ENCODE data around the gene LENEP.

LENEP gene

GRCh38 chr1:154993572-154994268 lies at the start of gene LENEP:
Gene LENEP (plus strand): TSS chr1:154993586. CDS start chr1:154993608, 22 bp downstream.
- no peak for DNase-seq (ENCODE audit: low spot score)

GRCh38 chr1:154943649-154944400 lies 49.6 kb upstream of the LENEP start:
- DNase-seq (ENCODE audit: low spot score) = peak; percentile 20

GRCh38 chr1:154944401-154945159 lies 48.8 kb upstream of the LENEP start:
- no peak for DNase-seq (ENCODE audit: low spot score)

- DNase-seq (ENCODE audit: low spot score) = no peak
Observed at GRCh38 chr1:154945160-154945961, 48.0 kb upstream of the LENEP start.

- DNase-seq (ENCODE audit: low spot score) = no peak
Observed at GRCh38 chr1:154945962-154946850, 47.2 kb upstream of the LENEP start.

GRCh38 chr1:154948079-154948478 lies 45.3 kb upstream of the LENEP start:
- DNase-seq (ENCODE audit: low spot score) = no peak

- DNase-seq (ENCODE audit: low spot score) = no peak
Observed at GRCh38 chr1:154951901-154952657, 41.3 kb upstream of the LENEP start.

- no peak for DNase-seq (ENCODE audit: low spot score)
Observed at GRCh38 chr1:154952664-154953063, 40.7 kb upstream of the LENEP start.

- no peak for DNase-seq (ENCODE audit: low spot score)
Observed at GRCh38 chr1:154953611-154954038, 39.8 kb upstream of the LENEP start.

GRCh38 chr1:154954541-154954940 lies 38.8 kb upstream of the LENEP start:
- DNase-seq (ENCODE audit: low spot score) = no peak

- peak; percentile 86 for DNase-seq (ENCODE audit: low spot score)
Observed at GRCh38 chr1:154955039-154955717, 38.2 kb upstream of the LENEP start.

- DNase-seq (ENCODE audit: low spot score) = peak; percentile 90
Observed at GRCh38 chr1:154955718-154956543, 37.5 kb upstream of the LENEP start, which contains the start of gene PBXIP1. Gene PBXIP1 (minus strand): TSS chr1:154956099. CDS start chr1:154953721, 2,378 bp downstream.

- no peak for DNase-seq (ENCODE audit: low spot score)
Observed at GRCh38 chr1:154956544-154956941, 36.8 kb upstream of the LENEP start.

GRCh38 chr1:154957091-154957657 lies 36.2 kb upstream of the LENEP start:
- DNase-seq (ENCODE audit: low spot score) = no peak

GRCh38 chr1:154958036-154958435 lies 35.4 kb upstream of the LENEP start:
- no peak for DNase-seq (ENCODE audit: low spot score)

- no peak for DNase-seq (ENCODE audit: low spot score)
Observed at GRCh38 chr1:154958681-154959425, 34.5 kb upstream of the LENEP start.

- DNase-seq (ENCODE audit: low spot score) = no peak
Observed at GRCh38 chr1:154959426-154959780, 34.0 kb upstream of the LENEP start.
